Neural crest cell (in vitro differentiated cells): ENCODE results near the gene ABCC6. TPM values are rescaled to one million over a fixed set of nuclear protein-coding genes. Genes with fewer than 3 reads are reported as not detected.
"Not testable (repeated sequence)": the region's sequence is repeated elsewhere in the genome, so short reads cannot be mapped to it uniquely, and the experiment has no call there.

Experiments used
- DNase-seq: peaks from one replicate; pipeline ENCODE4 v3.0.0; 2021; ENCODE audit warnings: low read depth, mixed read lengths, low spot score
- H3K27ac Mint-ChIP-seq: one replicate; pipeline ENCODE4 v1.8.0; 2021; ENCODE audit warnings: mild to moderate bottlenecking, mixed read lengths; ENCODE audit not compliant: unreplicated experiment
- H3K27me3 Mint-ChIP-seq: 2 replicates; pipeline ENCODE4 v1.8.0; 2021; ENCODE audit warnings: low read depth, mild to moderate bottlenecking, mixed read lengths
- H3K36me3 Mint-ChIP-seq: 2 replicates; pipeline ENCODE4 v1.8.0; 2021; ENCODE audit warnings: low read depth, mild to moderate bottlenecking, mixed read lengths
- H3K4me1 Mint-ChIP-seq: 2 replicates; pipeline ENCODE4 v1.8.0; 2021; ENCODE audit warnings: mixed read lengths
- H3K4me3 Mint-ChIP-seq: one replicate; pipeline ENCODE4 v1.8.0; 2021; ENCODE audit warnings: mild to moderate bottlenecking, mixed read lengths
- H3K9me3 Mint-ChIP-seq: 2 replicates; pipeline ENCODE4 v1.8.0; 2021; ENCODE audit warnings: mixed read lengths
- total RNA-seq: library from RNA; stranded (reverse); gene quantifications from 2 replicates; pipeline ENCODE4 v1.2.1, GENCODE V29; 2021
- TF ChIP-seq, protein P1 (sequence below): fragments of 200-600 bp; sonication (generic); conservative IDR thresholded peaks from 2 replicates; pipeline ENCODE4 v1.5.0; 2021; ENCODE audit warnings: antibody characterized with exemption, mild to moderate bottlenecking

ABCC6 gene
- total RNA-seq, 1 donor from 2014 or later: 2.2 TPM

DNA sequence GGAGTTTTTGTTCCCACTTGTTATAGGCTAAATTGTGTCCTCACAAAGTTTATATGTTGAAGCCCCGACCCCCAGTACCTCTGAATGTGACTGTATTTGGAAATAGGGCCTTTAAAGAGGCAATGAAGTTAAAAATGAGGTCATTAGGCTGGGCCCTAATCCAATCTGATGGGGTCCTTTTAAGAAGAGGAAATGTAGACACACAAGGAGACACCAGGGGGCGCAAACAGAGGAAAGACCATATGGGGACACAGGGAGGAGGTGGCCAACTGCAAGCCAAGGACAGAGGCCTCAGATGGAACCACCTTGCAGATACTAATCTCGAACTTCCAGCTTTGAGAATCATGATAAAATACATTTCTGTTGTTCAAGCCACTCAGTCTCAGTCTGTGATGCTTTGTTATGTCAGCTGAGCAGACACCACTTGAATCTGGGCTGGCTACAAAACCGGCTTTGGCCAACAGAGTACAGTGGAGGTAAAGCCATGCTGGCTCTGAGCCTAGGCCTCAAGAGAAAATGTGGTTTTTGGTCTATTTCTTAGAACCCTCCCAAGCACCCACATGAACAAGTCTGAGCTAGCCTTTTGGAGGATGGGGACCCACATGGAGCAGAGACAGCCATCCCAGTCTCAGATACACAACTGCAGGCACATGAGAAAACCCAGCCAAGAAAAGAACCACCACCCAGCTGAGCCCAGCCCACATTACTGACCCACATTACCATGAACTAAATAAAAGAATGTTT lies 20.7 kb downstream of the ABCC6 start:
- peak; percentile 56 for DNase-seq

DNA sequence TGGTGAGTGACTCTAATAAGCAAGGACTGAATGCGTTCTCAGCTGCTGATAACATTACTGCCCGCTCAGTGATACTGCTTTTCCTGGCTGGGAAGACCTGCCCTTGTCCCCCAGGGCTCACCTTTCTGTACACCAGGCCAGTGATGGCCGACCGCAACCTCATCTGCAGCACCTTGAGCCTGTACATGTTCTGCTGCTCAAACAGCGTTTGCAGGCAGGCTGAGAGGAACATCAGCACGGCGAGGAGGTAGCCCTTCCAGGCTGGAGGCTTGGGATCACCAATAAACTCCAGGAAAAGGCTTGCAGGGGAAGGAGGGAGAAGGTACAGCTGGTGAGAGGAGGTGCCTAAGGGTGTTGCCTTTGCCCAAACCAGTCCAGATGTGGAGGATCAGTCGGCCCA lies 21.4 kb downstream of the ABCC6 start:
- not testable (repeated sequence) for H3K27ac Mint-ChIP-seq, H3K36me3 Mint-ChIP-seq, H3K9me3 Mint-ChIP-seq

More for the DNA sequence above, 20.7 kb downstream of the ABCC6 start:
- not testable (repeated sequence) for H3K36me3 Mint-ChIP-seq, H3K4me3 Mint-ChIP-seq, H3K9me3 Mint-ChIP-seq, H3K27me3 Mint-ChIP-seq, H3K4me1 Mint-ChIP-seq, H3K27ac Mint-ChIP-seq
- TF ChIP-seq, protein P1, sequence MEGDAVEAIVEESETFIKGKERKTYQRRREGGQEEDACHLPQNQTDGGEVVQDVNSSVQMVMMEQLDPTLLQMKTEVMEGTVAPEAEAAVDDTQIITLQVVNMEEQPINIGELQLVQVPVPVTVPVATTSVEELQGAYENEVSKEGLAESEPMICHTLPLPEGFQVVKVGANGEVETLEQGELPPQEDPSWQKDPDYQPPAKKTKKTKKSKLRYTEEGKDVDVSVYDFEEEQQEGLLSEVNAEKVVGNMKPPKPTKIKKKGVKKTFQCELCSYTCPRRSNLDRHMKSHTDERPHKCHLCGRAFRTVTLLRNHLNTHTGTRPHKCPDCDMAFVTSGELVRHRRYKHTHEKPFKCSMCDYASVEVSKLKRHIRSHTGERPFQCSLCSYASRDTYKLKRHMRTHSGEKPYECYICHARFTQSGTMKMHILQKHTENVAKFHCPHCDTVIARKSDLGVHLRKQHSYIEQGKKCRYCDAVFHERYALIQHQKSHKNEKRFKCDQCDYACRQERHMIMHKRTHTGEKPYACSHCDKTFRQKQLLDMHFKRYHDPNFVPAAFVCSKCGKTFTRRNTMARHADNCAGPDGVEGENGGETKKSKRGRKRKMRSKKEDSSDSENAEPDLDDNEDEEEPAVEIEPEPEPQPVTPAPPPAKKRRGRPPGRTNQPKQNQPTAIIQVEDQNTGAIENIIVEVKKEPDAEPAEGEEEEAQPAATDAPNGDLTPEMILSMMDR: peak; percentile 47

DNA sequence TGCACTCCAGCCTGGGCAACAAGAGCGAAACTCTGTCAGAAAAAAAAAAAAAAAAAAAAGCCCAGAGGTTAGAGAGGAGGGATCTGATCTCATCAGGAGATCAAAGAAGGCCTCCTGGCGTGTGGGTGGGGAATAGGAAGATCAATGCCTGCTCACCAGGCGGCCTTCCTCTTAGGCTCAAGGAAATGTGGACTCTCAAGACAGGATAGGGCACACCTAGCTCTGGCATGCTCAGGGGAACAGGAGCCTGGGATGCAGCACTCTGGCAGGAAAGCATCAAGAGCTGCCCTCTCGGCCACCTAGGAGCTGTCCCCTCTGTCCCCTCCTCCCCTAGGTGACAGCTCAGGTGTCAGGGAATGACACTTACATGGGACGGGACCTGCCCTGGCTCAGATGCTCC lies 22.9 kb downstream of the ABCC6 start:
- H3K4me3 Mint-ChIP-seq, H3K36me3 Mint-ChIP-seq, H3K27ac Mint-ChIP-seq, DNase-seq, H3K27me3 Mint-ChIP-seq, H3K4me1 Mint-ChIP-seq, H3K9me3 Mint-ChIP-seq: not testable (repeated sequence)

More for the DNA sequence above, 21.4 kb downstream of the ABCC6 start:
- not testable (repeated sequence) for DNase-seq, H3K4me1 Mint-ChIP-seq, H3K27me3 Mint-ChIP-seq, H3K4me3 Mint-ChIP-seq

DNA sequence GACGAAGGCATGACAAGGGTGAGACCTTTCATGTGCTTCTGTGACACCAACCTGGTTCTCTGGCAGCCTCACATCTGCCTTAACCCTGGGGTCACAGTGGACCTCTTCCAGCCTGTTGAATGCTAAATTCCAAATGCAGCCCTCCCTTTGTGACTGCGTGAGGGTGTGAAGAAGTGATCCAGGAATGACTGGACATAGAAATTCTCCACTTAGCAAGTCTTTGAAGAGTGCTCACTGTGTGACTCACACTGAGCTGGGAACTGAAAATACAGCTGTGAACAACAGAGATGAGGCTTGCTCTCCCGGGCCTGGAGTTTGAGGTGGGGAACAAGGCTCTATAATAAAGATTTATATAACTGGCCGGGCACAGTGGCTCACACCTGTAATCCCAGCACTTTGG lies 23.9 kb downstream of the ABCC6 start:
- not testable (repeated sequence) for H3K4me3 Mint-ChIP-seq, DNase-seq, H3K4me1 Mint-ChIP-seq, H3K27ac Mint-ChIP-seq, H3K9me3 Mint-ChIP-seq, H3K36me3 Mint-ChIP-seq, H3K27me3 Mint-ChIP-seq

DNA sequence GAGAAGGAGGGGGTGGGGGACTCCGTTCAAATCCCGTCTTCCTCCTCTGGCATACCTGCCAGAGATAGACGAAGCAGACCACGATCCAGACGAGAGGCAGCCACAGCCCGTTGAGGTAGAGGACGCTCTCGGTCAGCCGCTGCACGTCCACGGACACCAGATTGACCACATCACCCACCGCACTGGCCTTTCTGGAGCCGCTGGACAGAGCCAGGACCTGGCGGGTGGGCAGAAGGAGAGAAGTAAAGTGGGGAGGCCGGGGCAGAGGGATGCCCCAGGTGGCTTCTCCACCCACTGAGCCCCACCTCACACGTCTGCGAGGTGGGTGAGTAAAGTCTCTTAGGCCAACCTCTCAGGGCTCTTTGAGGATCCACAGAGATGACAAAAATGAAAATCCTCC lies 25.3 kb downstream of the ABCC6 start:
- Mint-ChIP-seq H3K27me3 (no peaks in the 10 kb centered on the region), H3K9me3 (no peaks in the 10 kb centered on the region), H3K27ac (no peak overlapping the region), H3K36me3 (no peaks in the 10 kb centered on the region), H3K4me3 (no peak overlapping the region), H3K4me1 (peaks cover 3% of the 10 kb centered on the region)
- TF ChIP-seq, protein P1: no peak
- DNase-seq: no peak

DNA sequence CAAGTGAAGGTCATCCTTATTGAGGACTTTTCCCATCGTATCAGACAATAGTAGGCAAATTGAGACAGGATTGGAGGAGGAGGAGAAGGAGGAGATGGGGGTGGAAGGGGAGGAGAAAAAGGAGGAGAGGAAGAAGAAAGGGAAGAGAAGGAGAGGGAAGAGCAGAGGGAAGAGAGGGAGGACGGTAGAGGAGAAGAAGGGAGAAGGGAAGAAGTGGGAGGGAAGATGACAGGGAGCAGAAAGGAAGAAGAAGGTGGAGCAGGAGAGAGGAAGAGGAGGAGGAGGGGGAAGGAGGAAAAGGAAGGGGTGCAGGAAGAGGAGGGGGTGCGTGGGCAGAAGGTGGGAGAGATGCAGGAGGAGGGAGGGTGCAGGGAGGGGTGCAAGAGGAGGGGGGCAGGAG lies 26.0 kb downstream of the ABCC6 start:
- no peak overlapping the region for H3K4me3 Mint-ChIP-seq
- H3K36me3 Mint-ChIP-seq: no peaks in the 10 kb centered on the region
- DNase-seq: no peak
- peak overlapping the region; percentile 57 for H3K27ac Mint-ChIP-seq
- TF ChIP-seq, protein P1: no peak
- H3K27me3 Mint-ChIP-seq: no peaks in the 10 kb centered on the region
- H3K4me1 Mint-ChIP-seq: peaks cover 3% of the 10 kb centered on the region
- no peaks in the 10 kb centered on the region for H3K9me3 Mint-ChIP-seq

DNA sequence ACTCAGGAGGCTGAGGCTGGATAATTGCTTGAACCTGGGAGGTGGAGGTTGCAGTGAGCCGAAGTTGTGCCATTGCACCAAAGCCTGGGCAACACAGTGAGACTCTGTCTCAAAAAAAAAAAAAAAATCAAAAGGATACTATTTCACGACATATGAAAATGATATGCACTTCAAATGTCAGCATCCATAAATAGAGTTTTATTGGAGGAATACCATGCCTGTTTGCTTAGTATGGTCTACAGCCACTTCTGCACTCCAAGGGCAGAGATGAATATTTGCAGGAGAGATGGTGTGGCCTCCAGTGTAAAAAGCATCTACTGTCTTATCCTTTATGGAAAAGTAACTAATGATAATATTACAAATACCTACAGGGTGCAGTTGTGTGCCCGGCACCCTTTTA lies 27.2 kb downstream of the ABCC6 start:
- Mint-ChIP-seq H3K27me3 (no peaks in the 10 kb centered on the region), H3K9me3 (no peaks in the 10 kb centered on the region), H3K4me3 (no peak overlapping the region), H3K4me1 (peaks cover 3% of the 10 kb centered on the region), H3K36me3 (no peaks in the 10 kb centered on the region), H3K27ac (no peak overlapping the region)
- TF ChIP-seq, protein P1: no peak
- no peak for DNase-seq
